Fibroblast of skin of left biceps (primary cell): ENCODE measurements around the gene MYL6B.
A peak's percentile ranks its signal among the peaks of the same experiment; 100 is the strongest.
"Not testable (repeated sequence)": the region's sequence is repeated elsewhere in the genome, so short reads cannot be mapped to it uniquely, and the experiment has no call there.

Experiments used
- DNase-seq, 2 experiments: peaks; one replicate each; pipeline ENCODE4 v3.0.0-alpha.2; 2013; ENCODE audit warnings: low read depth in 2 of 2

The MYL6B gene

GRCh38 chr12:56152756-56153677 lies 630 bp downstream of the MYL6B start:
- no peak for DNase-seq

GRCh38 chr12:56153678-56154065 lies 1.3 kb downstream of the MYL6B start:
- DNase-seq = no peak

GRCh38 chr12:56154246-56154771 lies 1.9 kb downstream of the MYL6B start:
- DNase-seq = no peak

GRCh38 chr12:56154818-56155217 lies 2.4 kb downstream of the MYL6B start:
- DNase-seq = no peak

GRCh38 chr12:56155256-56155845 lies 3.0 kb downstream of the MYL6B start:
- no peak for DNase-seq

GRCh38 chr12:56156464-56157200 lies 4.2 kb downstream of the MYL6B start:
- not testable (repeated sequence) for DNase-seq

DNA sequence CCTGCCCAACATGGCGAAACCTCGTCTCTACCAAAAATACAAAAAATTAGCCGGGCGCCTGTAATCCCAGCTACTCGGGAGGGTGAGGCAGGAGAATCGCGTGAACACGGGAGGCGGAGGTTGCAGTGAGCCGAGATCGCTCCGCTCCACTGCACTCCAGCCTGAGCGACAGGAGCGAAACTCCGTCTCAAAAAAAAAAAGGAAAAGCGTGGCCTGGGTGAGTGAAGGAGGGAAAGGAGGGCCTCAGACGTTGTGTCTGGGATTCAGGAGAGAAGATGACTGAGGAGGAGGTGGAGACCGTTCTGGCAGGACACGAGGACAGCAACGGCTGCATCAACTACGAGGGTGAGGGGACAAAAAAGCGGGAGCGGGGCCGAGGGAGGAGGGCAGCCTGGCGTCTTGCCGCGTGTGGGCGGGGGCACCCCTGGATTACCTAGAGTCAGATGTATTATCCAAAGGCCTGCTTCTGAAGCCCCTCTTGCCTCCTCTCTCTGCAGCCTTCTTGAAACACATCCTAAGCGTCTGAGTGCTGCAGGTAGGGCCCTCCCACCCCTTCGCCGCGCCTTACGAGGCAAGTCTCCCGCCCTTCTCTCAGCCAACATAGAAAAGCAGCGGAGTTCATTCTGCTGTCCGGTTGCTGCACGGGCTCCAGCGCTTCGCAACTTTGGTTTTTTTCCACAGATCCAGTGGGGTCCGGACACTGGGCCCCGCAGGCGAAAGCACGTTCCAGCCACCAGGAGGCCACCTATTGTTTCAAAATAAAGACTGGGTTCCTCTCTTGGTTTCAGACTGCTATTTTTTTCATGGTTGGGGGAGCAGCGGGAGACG lies 5.0 kb downstream of the MYL6B start:
- DNase-seq = peak; percentile 73 to 77

DNA sequence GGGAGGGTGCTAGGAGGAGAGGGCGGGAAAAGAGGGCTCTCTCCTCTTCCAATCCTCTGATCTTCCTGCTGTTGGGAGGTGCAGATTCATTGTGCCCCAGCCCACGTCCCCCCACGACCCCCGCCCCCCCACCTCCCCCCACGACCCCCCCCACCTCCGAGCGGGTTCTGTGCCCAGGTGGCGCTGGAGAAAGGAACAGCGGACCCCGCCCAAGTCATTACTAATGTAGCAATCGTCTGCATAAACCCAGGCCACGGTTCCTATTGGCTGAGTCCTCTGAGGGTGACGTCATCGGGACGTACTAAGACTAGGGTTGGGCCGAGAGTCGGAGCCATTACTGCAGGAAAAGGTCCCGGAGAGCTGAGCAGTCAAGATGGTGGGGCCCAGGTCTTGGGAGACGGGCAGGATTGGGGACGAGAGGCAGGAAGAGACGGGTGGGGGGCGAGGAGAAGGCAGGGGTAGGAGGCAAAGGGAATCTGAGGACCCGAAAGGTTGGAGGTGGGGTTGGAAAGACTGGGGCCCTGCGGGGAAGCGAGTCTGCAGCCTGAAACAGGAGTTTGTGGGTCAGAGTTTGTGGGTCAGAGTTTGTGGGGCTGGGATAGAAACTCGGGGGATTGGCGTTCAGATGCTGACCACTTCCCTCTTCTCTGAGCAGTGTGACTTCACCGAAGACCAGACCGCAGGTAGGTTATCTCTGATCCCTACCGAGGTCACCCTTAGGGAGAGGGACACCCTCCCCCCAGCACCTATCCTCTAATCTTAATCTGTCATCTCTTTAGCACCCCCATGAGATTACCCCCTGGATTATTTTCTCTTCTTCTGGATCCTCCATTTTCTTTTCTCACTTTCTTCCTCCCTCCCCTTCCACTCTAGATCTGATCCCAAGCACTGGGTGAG lies 5.9 kb downstream of the MYL6B start, which contains the start of gene MYL6:
Gene MYL6 (plus strand): TSS at position 331 of the 897 bp plus-strand sequence. CDS start 43 bp downstream, at position 374.
- DNase-seq = peak; percentile 93 to 94

DNA sequence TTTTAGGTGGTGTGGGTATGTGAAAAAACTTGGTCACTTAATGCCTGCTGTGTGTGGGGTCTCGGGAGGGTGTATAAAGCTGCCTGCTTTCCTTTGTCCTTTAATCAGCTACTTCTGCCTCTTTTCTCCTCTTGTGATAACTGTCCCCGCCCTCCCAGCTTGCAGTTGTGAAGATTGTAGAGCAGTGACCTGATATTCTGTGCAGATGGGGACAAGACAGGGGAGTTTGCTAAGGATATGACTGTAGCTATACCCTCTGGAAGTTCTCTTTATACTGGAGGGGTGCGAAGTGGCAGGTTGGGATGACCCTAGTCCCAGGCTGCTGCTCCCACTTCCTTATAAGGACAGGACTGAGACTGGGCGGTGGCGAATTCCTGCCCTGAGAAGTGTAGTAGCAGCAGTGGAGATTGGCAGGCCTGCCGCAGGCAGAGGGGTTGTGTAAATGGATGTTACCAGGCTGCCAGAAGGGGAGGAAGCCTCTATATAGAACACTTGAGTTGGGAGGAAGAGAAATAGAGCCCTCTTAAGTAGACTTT lies 6.6 kb downstream of the MYL6B start:
- peak; percentile 40 to 46 for DNase-seq

DNA sequence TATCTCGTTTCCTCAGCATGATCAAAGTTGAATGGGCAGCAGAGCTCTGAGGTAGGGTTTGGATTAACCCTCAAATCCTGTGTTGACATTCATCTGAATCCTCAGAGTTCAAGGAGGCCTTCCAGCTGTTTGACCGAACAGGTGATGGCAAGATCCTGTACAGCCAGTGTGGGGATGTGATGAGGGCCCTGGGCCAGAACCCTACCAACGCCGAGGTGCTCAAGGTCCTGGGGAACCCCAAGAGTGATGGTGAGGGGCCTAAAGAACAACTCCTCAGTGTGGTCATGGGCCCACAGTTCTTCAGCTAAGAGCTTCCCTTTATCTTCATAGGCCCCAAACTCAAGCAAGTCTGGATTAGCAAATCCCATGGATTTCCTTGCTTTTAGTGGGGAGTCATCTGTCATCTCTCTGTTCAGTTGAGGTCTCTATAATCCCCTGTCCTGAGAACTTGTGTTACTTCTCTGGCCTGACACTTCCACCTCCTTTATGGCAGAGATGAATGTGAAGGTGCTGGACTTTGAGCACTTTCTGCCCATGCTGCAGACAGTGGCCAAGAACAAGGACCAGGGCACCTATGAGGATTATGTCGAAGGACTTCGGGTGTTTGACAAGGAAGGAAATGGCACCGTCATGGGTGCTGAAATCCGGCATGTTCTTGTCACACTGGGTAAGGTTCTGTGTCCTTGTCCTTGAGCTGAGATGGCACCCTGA lies 7.2 kb downstream of the MYL6B start:
- DNase-seq = no peak

DNA sequence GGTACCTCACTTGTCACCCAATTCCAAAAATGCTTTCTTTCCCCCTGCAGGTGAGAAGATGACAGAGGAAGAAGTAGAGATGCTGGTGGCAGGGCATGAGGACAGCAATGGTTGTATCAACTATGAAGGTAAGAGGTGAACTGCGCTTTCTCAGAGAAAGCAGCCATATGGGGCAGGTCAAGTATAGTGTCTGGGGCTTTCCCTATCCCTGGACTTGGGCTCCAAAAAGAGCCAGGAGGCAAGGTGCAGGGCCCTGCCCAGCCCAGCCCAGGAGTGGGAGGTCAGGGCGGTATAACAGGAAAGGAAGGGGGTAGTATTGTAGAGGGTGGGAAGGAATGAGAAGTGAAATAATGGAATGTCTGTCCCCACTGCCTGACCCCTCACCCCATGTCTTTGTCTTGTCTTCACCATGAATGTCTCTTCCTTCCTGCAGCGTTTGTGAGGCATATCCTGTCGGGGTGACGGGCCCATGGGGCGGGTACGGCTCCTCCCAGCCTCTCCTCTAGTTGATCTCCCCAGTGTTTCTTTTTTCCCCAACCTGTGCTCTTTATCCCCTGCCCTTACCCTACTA lies 7.9 kb downstream of the MYL6B start:
- no peak for DNase-seq

DNA sequence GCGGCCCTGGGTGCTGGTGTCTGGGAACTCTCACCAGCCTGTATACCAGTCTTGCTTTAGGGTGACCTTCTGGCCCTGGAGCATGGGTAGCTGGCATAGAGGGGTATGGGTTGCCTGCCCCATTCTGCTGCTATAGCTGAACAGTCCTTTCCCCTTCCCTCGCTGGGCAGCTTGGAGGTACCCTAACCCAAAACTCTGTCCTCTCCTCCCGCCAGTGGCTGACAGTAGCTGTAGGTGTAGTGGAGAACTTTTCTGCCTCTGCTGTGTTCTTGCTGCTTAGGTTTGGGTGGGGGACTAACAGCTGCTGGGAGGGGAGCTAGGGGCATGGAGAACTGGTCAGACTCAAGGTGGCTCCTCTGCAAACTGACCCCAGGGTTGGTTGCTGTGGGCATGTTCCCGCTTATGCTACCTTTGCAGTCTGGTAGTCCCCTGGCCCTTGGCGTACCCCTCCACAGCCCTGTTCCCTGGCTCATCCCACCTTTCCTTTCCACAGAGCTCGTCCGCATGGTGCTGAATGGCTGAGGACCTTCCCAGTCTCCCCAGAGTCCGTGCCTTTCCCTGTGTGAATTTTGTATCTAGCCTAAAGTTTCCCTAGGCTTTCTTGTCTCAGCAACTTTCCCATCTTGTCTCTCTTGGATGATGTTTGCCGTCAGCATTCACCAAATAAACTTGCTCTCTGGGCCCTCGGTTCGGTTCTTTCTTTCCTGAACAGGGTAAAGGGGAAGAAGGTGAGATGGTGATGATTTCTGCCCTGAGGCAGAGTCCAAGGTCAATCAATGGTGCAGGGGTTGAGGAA lies 8.7 kb downstream of the MYL6B start:
- DNase-seq = no peak

- no peak for DNase-seq
Measured at GRCh38 chr12:56161690-56162351, 9.4 kb downstream of the MYL6B start.

DNA sequence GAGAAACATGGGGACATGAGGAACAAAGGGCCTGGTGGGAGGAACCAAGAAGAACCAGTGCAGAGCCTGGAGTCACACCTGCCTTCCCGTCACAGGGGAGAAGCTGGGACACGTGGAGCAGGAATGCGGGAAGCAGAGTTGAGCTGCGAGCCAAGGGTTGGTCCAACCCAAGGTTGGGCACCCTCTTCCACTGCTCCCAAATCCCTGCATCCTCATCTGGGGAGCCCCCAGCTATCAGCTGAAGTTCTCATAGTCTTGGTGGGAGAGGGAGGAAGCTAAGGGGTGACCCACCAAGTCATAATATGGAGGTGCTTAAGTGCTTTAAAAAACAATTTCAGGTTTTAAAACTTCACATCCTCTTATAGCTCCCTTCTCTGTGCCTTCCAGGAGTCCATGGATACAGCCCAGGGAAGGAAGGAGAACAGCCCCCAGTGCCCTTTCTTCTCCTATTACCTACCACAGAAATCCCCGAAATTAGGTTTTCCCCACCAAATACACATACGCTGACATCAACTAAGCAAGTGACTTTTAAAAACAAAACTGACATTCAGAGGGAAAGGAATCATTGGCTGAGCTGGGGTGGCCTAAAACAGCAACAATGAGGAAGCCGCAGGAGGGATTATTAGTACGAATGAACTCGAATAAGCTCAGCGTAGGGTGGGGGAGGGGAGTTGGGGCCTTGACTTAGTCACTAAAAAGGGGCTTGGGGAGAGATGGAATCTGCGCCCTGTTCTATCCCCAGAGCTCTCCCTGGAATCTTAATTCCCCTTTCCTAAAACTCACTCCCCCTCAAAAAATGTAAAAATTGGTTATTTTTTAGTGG lies 10.3 kb downstream of the MYL6B start:
- no peak for DNase-seq

DNA sequence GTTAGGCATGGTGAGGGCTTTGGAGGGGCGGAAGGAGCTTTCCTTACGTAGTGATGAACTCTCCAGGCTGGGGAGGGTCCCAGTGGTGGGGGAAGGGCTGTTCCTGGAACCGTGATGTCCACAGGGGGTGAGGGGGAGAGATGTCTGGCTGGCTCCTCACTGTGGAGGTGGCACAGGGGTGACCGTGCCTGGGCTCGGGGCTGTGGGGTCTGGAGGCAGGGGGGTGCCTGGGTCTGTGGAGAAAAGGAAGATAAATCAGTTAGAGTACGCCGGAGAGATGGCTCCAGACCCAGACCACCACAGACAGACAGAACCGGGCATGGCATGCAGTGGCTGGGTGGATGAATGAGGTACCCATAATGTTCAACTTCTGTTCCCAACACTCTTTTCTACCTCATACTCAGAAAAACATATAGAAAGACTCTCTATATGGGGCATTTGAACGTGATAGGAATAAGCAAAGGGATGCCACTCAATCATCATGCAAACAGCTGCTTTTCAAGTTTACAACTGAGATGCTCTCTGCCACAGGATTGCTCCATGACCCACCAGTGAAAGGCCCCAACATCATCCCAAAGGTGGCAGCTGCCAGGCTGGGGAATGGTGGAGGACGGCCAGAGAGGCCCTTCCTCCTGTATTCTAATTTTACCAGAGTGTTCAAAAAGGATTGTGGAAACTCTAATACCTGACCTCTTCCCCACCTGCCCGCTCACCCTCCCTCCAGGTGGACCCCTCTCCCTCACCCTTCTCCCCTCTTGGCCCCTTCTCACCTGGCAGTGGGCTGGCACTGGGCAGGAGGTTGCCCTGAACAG lies 11.4 kb downstream of the MYL6B start:
- DNase-seq = no peak

GRCh38 chr12:56164345-56164729 lies 11.9 kb downstream of the MYL6B start:
- no peak for DNase-seq
